WERI-Rb-1 (cell line): ENCODE measurements around the gene KIF17.

ENCODE experiments used
- DNase-seq: peaks from one replicate; pipeline ENCODE4 v3.0.0-alpha.2; 2020
- H3K27ac ChIP-seq: fragments of 250-450 bp; sonication (Bioruptor Pico); 2 replicates; pipeline ENCODE4 v1.5.1; 2020; ENCODE audit warnings: mild to moderate bottlenecking, moderate library complexity
- H3K27me3 ChIP-seq: fragments of 250-450 bp; sonication (Bioruptor Pico); 2 replicates; pipeline ENCODE4 v1.5.1; 2021; ENCODE audit warnings: mild to moderate bottlenecking, low read depth, moderate library complexity; ENCODE audit not compliant: insufficient read depth, severe bottlenecking
- H3K36me3 ChIP-seq: fragments of 250-450 bp; sonication (Bioruptor Pico); 2 replicates; pipeline ENCODE4 v1.5.1; 2020; ENCODE audit warnings: mild to moderate bottlenecking, moderate library complexity
- H3K4me3 ChIP-seq: 2 replicates; pipeline ENCODE4 v1.5.1; 2011; ENCODE audit warnings: low read depth, mild to moderate bottlenecking, control low read depth, low read length
- H3K9me3 ChIP-seq: fragments of 250-450 bp; sonication (Bioruptor Pico); 2 replicates; pipeline ENCODE4 v1.5.1; 2021; ENCODE audit warnings: mild to moderate bottlenecking, moderate library complexity; ENCODE audit not compliant: severe bottlenecking
- CTCF ChIP-seq: IDR thresholded peaks from 2 replicates; pipeline ENCODE4 v1.5.1; 2011; ENCODE audit warnings: low read depth, mild to moderate bottlenecking, control low read depth, inconsistent platforms, low read length

KIF17 gene

GRCh38 chr1:20633190-20634064 lies 84.4 kb downstream of the KIF17 start, which contains the start of gene PINK1:
Gene PINK1, plus strand, starts transcription at chr1:20633458. Its CDS starts 91 bp downstream, at chr1:20633549.
- no peaks in the 10 kb centered on the region for H3K27me3 ChIP-seq
- H3K4me3 ChIP-seq = peak within 1 kb of the TSS; percentile 62
- peak within 1 kb of the TSS; percentile 83 for H3K27ac ChIP-seq
- TF ChIP-seq CTCF = peak; percentile 91
- peaks cover 7% of the 10 kb centered on the region for H3K36me3 ChIP-seq
- peaks cover 2% of the 10 kb centered on the region for H3K9me3 ChIP-seq
- DNase-seq = peak; percentile 83

GRCh38 chr1:20632386-20632785 lies 85.4 kb downstream of the KIF17 start:
- no peak for TF ChIP-seq CTCF
- Histone ChIP-seq H3K27me3 (no peaks in the 10 kb centered on the region), H3K36me3 (no peaks in the 10 kb centered on the region), H3K4me3 (no peak overlapping the region), H3K27ac (no peak overlapping the region), H3K9me3 (peaks cover 4% of the 10 kb centered on the region)
- no peak for DNase-seq

- Histone ChIP-seq H3K36me3 (no peaks in the 10 kb centered on the region), H3K4me3 (no peak overlapping the region), H3K27me3 (no peaks in the 10 kb centered on the region), H3K27ac (no peak overlapping the region), H3K9me3 (peaks cover 4% of the 10 kb centered on the region)
- TF ChIP-seq CTCF = no peak
- DNase-seq = no peak
Measured at GRCh38 chr1:20630729-20631128, 87.1 kb downstream of the KIF17 start.

GRCh38 chr1:20626524-20626923 lies 91.3 kb downstream of the KIF17 start:
- Histone ChIP-seq H3K4me3 (no peak overlapping the region), H3K9me3 (peaks cover 4% of the 10 kb centered on the region), H3K36me3 (no peaks in the 10 kb centered on the region), H3K27me3 (no peaks in the 10 kb centered on the region), H3K27ac (no peak overlapping the region)
- DNase-seq = no peak
- TF ChIP-seq CTCF = no peak

GRCh38 chr1:20626098-20626427 lies 91.7 kb downstream of the KIF17 start:
- H3K27ac ChIP-seq = no peak overlapping the region
- DNase-seq = no peak
- no peaks in the 10 kb centered on the region for H3K36me3 ChIP-seq
- H3K27me3 ChIP-seq = no peaks in the 10 kb centered on the region
- H3K4me3 ChIP-seq = no peak overlapping the region
- no peak for TF ChIP-seq CTCF
- peaks cover 4% of the 10 kb centered on the region for H3K9me3 ChIP-seq
